Measurements from ENCODE around the gene NFASC. TPM values are rescaled to one million over a fixed set of nuclear protein-coding genes. Genes with fewer than 3 reads are reported as not detected.

Gene NFASC
- total and polyA plus RNA-seq, 9 of the 15 experiments (the other 6 are each of a cell fraction or from before 2014, with no cell fraction given): 0.03 to 0.16 (median 0.06) TPM; not detected in 6

GRCh38 chr1:204984499-204984898 lies 113.8 kb downstream of the NFASC start (continued):
- TF ChIP-seq HINFP (tag; conservative IDR thresholded peaks at IDR 0.05; ENCODE audit: low read depth): no peak
- peak; percentile 84 for TF ChIP-seq TEAD4 (IDR thresholded peaks at IDR 0.05; ENCODE audit: low read length)
- no peak for TF ChIP-seq TEAD4 (CRISPR knock-in tag; IDR thresholded peaks at IDR 0.05; ENCODE audit: borderline replicate concordance)
- TF ChIP-seq FOSL1 (tag; conservative IDR thresholded peaks at IDR 0.05): peak; percentile 30; the same call in 1 of the 2 replicates
- TF ChIP-seq HLTF (IDR thresholded peaks at IDR 0.05): no peak
- TF ChIP-seq CBFA2T2 (conservative IDR thresholded peaks at IDR 0.05): peak; percentile 80
- TF ChIP-seq KDM2B (CRISPR knock-in tag; IDR thresholded peaks at IDR 0.05): no peak
- TF ChIP-seq FOXP4 (CRISPR knock-in tag; IDR thresholded peaks at IDR 0.05; ENCODE audit: borderline replicate concordance): no peak
- no peak for TF ChIP-seq HNRNPUL1 (IDR thresholded peaks at IDR 0.05; ENCODE audit: low read length)
- TF ChIP-seq MBD1 (CRISPR knock-in tag; IDR thresholded peaks at IDR 0.05): no peak
- no peak for TF ChIP-seq TRIM25 (IDR thresholded peaks at IDR 0.05; ENCODE audit: borderline replicate concordance)
- TF ChIP-seq FOXM1 (IDR thresholded peaks at IDR 0.05; ENCODE audit: low read depth): peak; percentile 24; the same call in 1 of the 2 replicates
- no peak for TF ChIP-seq FOXM1 (CRISPR knock-in tag; IDR thresholded peaks at IDR 0.05; ENCODE audit: low read depth)
- TF ChIP-seq TAF1 (IDR thresholded peaks at IDR 0.05; ENCODE audit: control insufficient read depth, extremely low read depth, insufficient read depth, low read length, severe bottlenecking): no peak
- peak in 1 of 2 experiments; percentile 29; a peak in 1 of 4 replicates for TF ChIP-seq RCOR1 (IDR thresholded peaks at IDR 0.05; ENCODE audit: borderline replicate concordance in 1 of 2, low read depth in 2 of 2, low read length in 2 of 2)
- no peak for TF ChIP-seq CREB3 (tag; conservative IDR thresholded peaks at IDR 0.05; ENCODE audit: low read depth)
- TF ChIP-seq WHSC1 (IDR thresholded peaks at IDR 0.05; ENCODE audit: low read length): no peak
- no peak for TF ChIP-seq ZNF639 (CRISPR knock-in tag; conservative IDR thresholded peaks at IDR 0.05 in 1 of 2, IDR thresholded peaks at IDR 0.05 in 1 of 2)

Data from K562 (cell line).